DLD1 (cell line): ENCODE data around the gene FOXP1.

Experiments used
- in situ Hi-C: cut with HindIII; loops from 2 replicates; pipeline ENCODE4 v1.10.0; 2017; ENCODE audit warnings: low sequenced_read_pairs

The FOXP1 gene

GRCh38 chr3:71247958-71248335 lies 335.6 kb downstream of the FOXP1 start:
- in situ Hi-C loops, result no loop called here

GRCh38 chr3:71247221-71247957 lies 336.1 kb downstream of the FOXP1 start:
- in situ Hi-C loops, result no loop called here

- in situ Hi-C loops, result no loop called here
These were observed 337.3 kb downstream of the FOXP1 start for GRCh38 chr3:71245971-71246880.

GRCh38 chr3:71244826-71245488 lies 338.6 kb downstream of the FOXP1 start:
- in situ Hi-C loops, result no loop called here

DNA sequence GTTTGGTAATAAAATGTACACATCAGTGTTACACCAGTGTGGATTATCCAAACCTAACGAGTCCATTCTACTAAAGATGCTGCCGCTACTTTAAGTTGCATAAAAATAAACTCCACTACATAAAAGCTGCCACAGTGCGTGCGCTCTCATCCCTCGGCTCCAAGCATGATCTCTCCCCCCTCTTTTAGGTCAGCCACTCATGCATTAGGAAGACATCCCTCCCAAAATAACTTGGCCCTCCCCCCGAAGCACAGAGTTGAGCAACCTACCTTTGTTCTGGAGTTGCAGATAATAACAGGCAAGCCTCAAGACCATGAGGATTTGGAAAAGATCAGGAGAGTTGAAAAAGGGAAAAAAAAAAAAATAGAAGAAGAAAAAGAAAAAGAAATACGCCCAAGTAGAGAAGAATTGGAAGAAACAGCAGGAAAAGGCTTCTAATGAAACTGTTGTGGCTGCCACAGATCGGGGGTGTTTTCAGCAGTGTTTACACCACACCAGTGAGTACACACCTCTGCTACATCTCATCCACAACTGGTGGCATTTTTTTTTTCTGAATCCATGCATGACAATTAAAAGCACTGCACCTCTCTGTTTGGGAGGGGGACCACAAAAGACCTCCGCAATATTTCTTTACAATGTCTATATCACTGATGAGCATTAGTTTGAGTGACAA lies 339.2 kb downstream of the FOXP1 start:
- in situ Hi-C loops, result no loop called here

- in situ Hi-C loops, result no loop called here
These were observed 340.3 kb downstream of the FOXP1 start for GRCh38 chr3:71243229-71243628.

- in situ Hi-C loops, result no loop called here
These were observed 341.5 kb downstream of the FOXP1 start for GRCh38 chr3:71241981-71242560.

DNA sequence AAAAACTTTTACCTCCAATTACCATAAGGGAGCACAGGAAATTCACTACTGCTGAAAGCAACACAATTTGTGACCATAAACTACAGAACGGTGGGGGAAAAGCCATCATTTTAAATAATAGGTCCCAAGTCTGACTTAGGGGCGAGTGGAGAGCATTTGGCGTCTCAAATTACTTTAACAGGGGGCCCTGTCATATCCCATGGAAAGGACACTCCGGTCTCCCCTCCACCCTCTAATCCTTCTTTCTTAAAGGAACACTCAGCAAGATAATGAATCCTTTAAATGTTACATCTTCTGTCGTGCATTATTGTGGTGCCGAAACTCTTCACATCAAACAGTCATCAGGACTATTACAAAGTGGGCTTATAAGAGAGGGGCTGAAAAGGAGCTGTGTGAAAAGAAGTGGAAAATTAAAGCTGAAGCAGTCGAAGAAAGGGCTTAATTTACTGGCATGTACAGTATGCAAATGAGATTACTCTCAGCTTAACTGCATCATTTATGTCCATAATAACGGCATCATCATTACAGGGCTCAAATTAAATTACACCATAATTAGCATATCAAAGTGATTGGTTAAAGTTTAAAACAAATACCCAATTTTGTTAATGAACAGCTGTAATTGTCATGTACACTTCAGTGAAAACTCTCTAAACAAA lies 342.2 kb downstream of the FOXP1 start:
- in situ Hi-C loops, result no loop called here

DNA sequence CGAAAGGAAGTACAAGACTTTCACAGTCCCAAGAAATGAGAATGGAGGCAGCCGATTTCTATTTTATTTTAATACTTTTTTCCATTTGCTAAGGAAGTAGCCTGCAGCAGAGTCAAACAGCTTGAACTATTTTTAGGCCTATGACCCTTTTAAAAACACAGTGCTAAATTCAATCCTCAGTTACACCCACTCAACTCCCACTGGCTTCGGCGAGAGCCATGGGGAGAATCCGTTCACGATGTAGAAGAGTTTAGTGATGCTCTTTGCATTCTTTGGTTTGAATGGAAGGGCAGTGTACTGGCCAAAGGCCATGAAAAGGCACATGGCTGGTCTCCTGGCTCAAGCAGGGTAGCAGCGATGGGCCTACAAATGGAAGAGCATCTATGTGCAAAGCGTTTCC lies 343.5 kb downstream of the FOXP1 start:
- in situ Hi-C loops, result no loop called here

DNA sequence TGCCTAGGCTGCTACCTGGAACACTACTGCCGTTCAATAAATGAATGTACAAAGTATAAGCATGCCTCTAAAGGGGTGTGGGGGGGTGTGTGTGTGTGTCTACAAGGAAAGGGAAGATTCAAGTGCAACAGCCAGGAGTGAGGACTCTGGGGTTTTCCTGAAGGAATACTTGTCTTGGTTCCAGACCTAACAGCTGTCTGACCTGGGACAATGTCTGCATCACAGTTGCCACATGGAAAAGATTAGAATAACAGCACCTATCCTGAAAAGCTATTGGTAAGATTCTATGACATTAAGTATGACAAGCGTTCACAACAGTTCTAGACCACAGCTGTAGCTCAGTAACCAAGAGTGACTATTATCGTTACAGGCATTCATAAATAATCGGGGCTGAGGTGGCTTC lies 345.2 kb downstream of the FOXP1 start:
- in situ Hi-C loops, result no loop called here

DNA sequence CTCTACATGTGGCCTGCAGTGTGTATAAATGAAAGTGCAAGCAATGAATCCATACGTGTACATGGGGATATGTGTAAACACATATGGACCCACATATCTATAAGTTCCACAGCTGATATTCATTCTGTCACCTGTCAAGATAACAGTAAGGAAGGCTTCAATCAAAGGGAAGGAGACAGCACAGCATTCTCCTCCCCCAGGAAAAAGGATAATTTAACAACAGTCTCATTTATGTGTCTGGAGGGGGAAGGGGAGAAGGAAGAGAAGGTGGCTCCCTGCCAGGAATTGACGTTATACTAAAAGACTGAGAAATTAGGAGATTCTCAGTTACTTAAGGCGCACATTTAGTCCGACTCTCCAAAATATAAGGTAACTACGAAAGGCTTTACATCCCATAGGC lies 345.9 kb downstream of the FOXP1 start:
- in situ Hi-C loops, result no loop called here

DNA sequence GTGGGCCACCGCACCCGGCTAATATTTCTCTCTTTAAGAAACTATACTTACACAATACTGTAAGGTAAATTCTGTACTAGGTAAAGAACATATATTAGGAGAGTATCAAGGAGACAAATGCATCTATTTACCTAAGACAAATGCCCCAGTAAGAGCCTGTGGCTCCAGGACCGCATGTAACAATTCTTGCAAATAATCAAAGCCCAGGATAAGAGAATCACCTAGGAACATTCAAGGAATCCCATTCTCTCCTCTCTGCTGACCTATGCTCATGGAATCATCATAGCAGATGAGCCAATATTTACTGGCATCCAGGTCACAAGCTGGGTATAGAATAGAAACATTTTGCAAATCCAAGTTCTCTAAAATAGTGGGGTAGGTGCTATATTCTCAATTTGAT lies 347.7 kb downstream of the FOXP1 start:
- in situ Hi-C loops, result no loop called here

DNA sequence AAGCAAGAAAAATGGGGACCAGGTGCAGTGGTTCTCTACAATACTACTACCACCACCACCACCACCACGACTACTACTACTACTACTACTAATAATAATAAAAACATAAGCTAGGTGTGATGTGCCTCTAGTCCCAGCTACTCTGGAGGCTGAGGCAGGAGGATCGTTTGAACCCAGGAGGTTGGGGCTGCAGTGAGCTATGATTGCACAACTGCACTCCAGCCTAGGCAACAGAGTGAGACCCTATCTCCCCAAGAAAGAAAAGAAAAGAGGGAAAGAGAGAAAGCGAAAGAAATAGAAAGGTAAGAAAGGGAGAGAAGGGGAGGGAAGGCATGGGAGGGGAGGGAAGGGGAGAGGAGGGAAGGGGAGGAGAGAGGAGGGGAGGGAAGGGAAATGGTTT lies 350.6 kb downstream of the FOXP1 start:
- in situ Hi-C loops, result no loop called here

DNA sequence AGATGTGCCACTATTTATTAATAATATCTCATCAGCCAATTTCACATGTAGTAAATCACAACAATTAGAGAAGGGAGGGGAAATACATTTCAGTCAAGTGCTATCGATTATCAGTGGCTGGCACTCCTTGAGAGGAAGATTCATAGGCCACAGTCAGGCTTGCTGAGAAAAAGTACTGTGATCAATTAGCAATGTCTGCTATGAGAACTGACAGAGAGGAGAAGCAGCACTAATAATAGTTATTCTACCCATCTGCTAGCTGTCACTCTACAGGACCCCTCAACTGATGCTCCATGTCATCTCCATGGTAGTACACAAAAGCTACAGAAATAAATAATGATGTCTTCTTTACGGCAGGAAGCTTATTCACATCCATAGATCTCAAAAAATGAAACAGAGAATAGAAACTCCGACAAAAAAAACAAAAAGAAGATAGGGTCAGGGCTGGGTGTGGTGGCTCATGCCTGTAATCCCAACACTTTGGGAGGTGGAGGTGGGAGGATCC lies 351.3 kb downstream of the FOXP1 start:
- in situ Hi-C loops, result no loop called here

DNA sequence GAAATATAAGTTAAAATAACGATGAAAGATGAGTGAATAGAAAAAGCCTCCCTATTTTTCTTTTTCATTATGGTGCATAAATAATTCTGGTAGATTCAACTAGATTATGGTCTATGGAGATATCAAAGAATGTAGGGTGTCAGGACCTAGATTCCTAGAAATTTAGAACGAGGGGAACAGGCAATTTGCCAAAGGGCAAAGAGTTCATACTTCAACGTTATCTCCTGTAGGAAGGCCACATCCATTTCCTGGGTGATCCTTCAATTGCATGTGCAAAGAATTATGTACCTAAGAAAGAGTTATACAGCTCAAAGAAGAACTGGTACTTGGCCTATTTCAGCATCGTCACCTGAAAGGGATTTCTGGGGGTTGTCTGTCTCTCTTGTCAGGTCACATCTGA lies 351.8 kb downstream of the FOXP1 start:
- in situ Hi-C loops, result no loop called here

DNA sequence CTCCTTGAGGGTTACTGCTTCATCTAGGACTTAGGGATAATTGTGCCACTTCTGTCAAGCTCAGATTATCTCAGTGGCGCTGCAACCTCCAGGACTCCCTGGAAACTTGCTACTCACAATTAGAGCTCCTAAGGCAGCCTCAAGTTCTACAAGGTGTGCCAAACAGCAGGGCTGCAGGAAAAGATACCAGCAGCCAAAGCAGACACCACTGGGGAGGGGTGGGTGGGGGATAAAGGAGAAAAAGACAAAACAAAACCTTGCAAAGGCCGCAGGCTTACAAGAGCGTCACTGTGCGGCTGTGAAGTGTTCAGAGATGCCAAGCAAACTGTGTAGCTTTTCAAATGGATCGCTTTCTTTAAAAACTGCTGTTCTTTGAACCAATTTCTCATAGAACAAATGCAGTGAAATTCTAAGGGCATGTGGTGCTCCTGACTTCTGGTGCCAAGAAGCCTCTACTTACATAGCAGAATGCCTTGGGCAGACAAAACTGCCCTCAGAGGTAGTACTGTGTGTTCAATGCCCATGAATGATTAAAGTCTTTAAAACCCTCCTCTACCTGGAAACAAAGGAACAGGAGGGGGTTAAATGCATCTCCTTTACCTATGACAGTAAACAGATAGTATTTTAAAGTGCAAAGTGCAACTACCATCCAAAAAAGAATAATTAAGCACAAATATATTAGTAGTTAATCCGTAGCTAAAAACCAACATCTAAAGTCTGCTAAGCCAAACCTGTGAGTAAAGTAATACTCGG lies 353.4 kb downstream of the FOXP1 start:
- in situ Hi-C loops, result no loop called here

DNA sequence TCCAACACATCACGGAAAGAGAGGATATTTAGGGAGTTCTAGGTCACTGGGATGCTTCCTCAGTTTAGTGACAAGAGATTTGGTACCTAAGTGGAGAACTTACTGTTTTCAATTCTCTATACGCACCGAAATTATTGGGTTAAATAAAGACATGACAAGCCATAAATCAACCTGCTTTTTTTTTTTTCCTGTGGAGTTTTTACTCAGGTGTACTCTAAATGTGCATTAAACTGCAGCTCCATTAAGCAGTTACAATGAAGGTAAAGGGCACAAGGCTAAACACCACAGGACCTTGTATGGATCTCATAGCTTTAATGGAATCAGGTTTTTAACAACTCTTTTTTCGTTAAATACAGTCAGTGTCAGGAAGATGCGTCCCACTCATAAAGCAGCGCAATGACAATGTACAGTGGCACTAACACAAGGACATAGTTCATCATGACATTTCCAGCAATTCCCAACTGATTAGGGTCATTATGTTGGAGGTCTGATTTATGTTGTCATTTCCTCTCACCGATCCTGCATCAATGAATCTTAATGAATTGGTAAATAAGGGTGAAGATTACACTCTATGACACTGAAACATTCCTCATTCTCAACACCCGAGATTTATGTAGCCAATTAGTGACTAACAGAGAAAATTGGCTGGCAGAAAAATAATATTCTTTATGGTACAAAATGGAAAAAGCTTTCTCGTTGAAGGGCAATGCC lies 355.2 kb downstream of the FOXP1 start:
- in situ Hi-C loops, result no loop called here

- in situ Hi-C loops, result no loop called here
These were observed 356.3 kb downstream of the FOXP1 start for GRCh38 chr3:71227270-71227661.
